ENCODE data around the gene ALDH3A2.

ALDH3A2 gene

GRCh38 chr17:19648475-19649273 lies at the start of gene ALDH3A2:
TSS of gene ALDH3A2 (plus strand) at chr17:19648751. CDS start at chr17:19648972, 221 bp downstream.
- DNase-seq (ENCODE audit: low read depth in 3 of 3, low spot score in 1 of 3) = peak; percentile 75 to 91 (median 81)

GRCh38 chr17:19610311-19610710 lies 38.2 kb upstream of the ALDH3A2 start:
- DNase-seq (ENCODE audit: low read depth in 3 of 3, low spot score in 1 of 3) = no peak

DNA sequence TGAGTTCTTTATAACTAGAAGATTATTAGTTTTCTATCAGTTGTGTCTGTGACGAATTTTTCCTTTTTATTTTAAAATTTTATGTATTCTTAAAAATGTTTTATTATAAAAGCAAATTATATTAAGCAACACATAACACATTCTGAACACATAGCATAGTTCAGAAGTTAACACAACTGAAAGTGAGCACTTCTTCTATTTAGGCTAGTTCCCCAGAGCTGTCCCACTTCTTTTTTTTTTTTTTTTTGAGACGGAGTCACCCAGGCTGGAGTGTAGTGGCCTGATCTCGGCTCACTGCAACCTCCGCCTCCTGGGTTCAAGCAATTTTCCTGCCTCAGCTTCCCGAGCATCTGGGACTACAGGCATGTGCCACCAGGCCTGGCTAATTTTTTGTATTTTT lies 37.7 kb upstream of the ALDH3A2 start:
- DNase-seq (ENCODE audit: low read depth in 3 of 3, low spot score in 1 of 3) = no peak

DNA sequence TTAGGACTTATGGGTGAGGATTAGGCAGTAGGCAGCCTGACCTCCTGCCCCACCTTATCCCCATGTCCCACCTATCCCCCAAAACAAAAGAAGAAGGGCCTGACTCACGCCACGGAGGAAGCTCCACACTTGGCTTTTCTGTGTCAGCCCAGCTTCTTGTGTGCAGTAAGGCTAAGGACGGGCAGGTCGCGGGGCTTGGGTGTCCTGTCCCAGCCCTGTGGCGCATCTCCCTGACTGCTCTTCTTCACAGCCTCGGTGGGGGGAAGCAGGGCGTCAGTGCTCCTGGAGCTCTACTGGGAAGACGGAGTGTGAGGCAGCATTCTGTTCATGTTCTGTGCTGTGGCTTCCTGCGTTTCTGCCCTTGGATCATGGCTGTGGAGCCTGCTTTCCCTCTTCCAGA lies 34.6 kb upstream of the ALDH3A2 start:
- DNase-seq (ENCODE audit: low read depth in 3 of 3, low spot score in 1 of 3) = no peak

- no peak for DNase-seq (ENCODE audit: low read depth in 3 of 3, low spot score in 1 of 3)
These were observed 33.7 kb upstream of the ALDH3A2 start for GRCh38 chr17:19614900-19615299.

DNA sequence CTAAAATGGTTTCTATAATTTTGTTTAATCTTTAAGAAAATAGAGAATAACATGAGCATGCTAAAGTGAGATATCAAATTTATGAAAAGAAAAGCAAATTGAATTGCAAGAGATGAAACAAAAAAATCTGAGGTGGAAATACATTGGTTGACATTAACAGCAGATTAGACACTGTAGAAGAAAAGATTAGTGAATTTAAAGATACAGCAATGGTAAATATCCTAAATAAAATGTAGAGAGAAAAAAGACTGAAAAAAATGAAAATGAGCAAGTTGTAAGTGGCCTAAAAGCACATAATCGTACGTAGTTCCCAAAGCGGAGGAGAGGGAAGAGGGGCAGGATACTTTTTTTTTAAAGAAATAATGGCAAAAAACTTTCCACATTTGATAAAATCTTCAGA lies 30.5 kb upstream of the ALDH3A2 start:
- DNase-seq (ENCODE audit: low read depth in 3 of 3, low spot score in 1 of 3) = no peak

DNA sequence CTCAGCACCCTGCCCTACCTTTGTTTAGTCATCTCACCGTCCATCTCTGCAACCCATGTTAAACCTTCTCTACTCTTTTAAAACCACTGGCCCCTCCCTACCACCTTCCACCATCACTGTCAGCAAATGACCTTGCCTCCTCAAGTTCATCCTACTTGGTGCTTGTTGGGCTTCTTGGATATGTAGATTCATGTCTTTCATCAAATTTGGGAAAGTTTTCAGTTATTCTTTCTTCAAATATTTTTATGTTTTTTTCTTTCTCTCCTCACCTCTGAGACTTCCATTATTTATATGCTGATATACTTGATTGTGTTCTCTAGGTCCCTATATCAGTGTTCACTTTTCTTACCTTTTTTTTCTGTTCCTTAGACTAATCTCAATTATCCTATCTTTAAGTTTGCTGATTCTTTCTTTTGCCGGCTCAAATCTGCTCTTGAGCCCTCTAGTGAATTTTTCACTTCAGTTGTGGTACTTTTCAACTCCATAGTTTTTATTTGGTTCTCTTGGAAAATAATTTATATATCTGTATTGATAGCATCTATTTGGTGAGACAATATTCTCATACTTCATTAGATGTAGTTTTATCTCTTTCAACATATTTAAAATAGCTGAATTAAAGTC lies 28.7 kb upstream of the ALDH3A2 start:
- no peak for DNase-seq (ENCODE audit: low read depth in 3 of 3, low spot score in 1 of 3)

DNA sequence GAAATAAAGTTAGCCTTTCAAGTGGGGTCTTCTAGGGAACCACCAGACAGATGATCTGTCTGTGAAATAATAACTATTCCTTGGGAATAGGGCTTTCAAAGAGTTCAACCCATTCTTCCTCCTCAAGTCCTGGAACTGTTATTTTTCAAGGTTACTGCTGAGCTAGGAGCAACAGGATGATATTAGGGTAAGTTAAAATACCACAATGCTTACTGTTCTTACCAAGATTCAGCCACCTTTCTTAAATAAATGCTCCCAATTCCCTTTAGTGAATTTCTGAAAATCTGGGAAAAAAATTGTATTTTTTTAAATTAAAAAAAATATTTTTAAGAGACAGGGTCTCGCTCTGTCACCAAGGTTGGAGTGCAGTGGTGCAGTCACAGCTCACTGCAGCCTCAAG lies 26.9 kb upstream of the ALDH3A2 start:
- DNase-seq (ENCODE audit: low read depth in 3 of 3, low spot score in 1 of 3) = no peak

GRCh38 chr17:19626079-19626478 lies 22.5 kb upstream of the ALDH3A2 start:
- no peak for DNase-seq (ENCODE audit: low read depth in 3 of 3, low spot score in 1 of 3)

GRCh38 chr17:19629449-19629848 lies 19.1 kb upstream of the ALDH3A2 start:
- no peak for DNase-seq (ENCODE audit: low read depth in 3 of 3, low spot score in 1 of 3)

- no peak for DNase-seq (ENCODE audit: low read depth in 3 of 3, low spot score in 1 of 3)
These were observed 18.5 kb upstream of the ALDH3A2 start for GRCh38 chr17:19630035-19630434.

- DNase-seq (ENCODE audit: low read depth in 3 of 3, low spot score in 1 of 3) = no peak
These were observed 17.9 kb upstream of the ALDH3A2 start for GRCh38 chr17:19630661-19631060.

- DNase-seq (ENCODE audit: low read depth in 3 of 3, low spot score in 1 of 3) = no peak
These were observed 16.6 kb upstream of the ALDH3A2 start for GRCh38 chr17:19631905-19632304.

DNA sequence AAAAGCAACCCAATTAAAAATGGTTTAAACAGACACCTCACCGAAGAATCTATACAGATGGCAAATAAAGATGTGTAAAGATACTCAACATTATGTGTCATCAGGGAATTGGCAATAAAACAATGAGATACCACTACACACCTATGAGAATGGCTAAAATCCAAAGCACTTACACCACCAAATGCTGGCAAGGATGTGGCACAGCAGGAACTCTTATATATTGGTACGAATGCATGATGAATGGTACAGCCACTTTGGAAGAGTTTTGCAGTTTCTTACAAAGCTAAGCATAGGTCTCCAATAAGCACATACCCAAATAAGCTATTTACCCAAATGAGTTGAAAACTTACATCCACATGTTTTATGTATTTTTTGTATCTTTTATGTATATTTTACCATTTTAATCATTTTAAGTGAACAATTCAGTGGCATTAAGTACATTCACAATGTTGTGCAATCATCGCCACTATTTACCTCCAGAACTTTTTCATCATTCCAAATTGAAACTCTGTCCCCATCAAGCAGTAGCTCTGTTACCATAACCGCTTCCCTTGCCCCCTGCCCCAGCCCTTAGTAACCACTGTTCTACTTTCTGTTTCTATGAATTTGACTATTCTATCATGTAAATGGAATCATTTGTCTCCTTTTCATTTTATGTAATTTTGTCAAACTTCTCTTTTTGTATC lies 6.7 kb upstream of the ALDH3A2 start:
- DNase-seq (ENCODE audit: low read depth in 3 of 3, low spot score in 1 of 3) = no peak

- no peak for DNase-seq (ENCODE audit: low read depth in 3 of 3, low spot score in 1 of 3)
These were observed 6.1 kb upstream of the ALDH3A2 start for GRCh38 chr17:19642373-19642893.

GRCh38 chr17:19644493-19645210 lies 3.9 kb upstream of the ALDH3A2 start:
- no peak for DNase-seq (ENCODE audit: low read depth in 3 of 3, low spot score in 1 of 3)

- DNase-seq (ENCODE audit: low read depth in 3 of 3, low spot score in 1 of 3) = peak in 1 of 3 donors; percentile 14
These were observed 2.8 kb upstream of the ALDH3A2 start for GRCh38 chr17:19645734-19646201.

- DNase-seq (ENCODE audit: low read depth in 3 of 3, low spot score in 1 of 3) = no peak
These were observed 1.5 kb upstream of the ALDH3A2 start for GRCh38 chr17:19646788-19647696.

DNA sequence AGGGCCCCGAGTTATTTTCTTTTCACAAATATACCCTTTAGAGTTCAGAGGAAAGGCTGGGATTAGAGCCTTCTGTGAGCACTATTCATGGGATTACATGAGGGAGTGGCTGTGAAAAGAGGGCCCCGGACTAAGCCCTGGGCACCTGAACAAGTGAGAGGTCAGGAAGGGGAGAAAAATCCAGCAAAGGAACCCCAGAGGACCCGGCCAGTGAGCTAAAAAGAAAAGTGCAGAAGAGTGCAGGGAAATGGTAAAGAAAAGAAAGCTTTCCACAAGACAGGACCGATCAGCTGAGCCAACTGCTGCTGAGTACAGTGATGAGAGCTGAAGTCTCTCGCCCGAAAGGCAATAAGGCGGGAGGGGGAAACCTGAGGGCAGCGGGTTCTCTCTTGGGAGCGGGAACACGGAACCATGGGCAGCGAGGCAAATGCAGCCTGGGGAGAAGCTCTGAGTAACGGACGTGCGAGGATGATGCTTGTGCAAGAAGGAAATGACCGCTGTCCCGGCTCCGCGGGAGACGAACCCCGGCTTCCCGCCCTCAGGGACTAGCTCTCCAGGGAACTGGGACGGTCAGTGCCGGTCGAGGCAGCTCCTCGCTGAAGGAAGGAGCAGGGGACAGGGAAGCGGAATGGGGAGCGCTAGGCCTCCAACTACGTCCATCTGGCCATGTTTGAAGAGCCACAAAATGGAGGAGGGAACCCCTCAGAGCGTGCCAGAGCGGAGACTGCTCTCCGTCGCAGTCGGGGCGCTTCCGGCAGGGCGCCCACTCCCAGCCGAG lies 665 bp upstream of the ALDH3A2 start:
- peak in 1 of 3 donors; percentile 1 for DNase-seq (ENCODE audit: low read depth in 3 of 3, low spot score in 1 of 3)

DNA sequence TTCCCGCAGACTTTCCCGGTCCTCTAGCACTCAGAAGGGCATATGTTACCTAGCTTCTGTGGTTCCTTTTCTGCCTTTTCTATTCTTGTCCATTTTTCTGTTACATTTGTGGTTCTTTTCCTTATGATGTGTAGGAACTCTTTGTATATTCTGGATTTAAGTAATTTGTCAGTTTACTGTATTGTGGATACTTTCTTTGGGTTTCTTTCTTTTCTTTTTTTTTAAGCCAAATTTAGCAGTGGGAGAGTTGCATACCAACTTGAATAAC lies 657 bp downstream of the ALDH3A2 start:
- no peak for DNase-seq (ENCODE audit: low read depth in 3 of 3, low spot score in 1 of 3)
